ENCODE measurements around the gene KLHL13.
"Not testable (repeated sequence)": the region's sequence is repeated elsewhere in the genome, so short reads cannot be mapped to it uniquely, and the experiment has no call there.

KLHL13 gene

DNA sequence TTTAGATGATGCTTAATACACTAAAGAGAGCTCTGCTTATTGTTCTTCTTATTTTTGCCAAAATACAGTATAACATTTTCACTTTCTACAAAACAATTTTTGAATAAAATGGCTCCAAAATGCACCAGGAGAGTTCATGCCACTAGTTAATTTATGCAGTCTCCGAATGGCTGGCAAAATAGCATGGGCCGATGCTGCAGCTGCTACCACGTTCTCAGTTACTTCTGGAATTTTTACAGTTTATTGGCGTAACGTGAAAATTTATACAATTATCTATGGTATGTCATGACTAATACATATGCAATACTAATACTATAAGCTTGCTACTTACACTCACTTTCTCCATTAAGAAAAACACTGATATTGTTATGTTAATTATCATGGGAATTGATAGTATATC lies 16.5 kb downstream of the KLHL13 start:
- no peak for FAIRE-seq
- DNase-seq (ENCODE audit: insufficient read length, low spot score), result no peak

DNA sequence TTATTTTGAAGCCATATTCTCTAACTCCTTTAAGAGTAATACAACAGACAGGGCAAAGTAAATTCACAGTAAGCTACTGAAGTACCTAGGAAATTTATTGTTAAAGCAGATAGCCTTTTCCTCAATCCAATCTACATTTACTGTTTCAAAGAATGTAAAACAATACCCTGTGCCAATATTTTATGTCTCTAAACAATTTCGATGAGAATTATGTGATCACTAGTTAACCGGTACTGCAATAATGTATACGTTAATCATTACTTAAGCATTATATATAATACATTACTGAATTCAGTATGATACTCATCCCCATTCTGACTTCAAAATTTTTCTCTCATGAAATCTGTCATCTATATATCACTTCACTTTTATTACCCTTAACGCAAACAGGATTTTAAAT lies 28.5 kb downstream of the KLHL13 start:
- no peak for FAIRE-seq
- DNase-seq (ENCODE audit: insufficient read length, low spot score), result no peak

GRCh38 chrX:118074196-118074595 lies 42.4 kb downstream of the KLHL13 start:
- DNase-seq (ENCODE audit: insufficient read length, low spot score) (no peak), FAIRE-seq (no peak)

- FAIRE-seq (no peak), DNase-seq (ENCODE audit: insufficient read length, low spot score) (no peak)
These were observed 49.6 kb downstream of the KLHL13 start for GRCh38 chrX:118066867-118067515.

- FAIRE-seq, result no peak
- no peak for DNase-seq (ENCODE audit: insufficient read length, low spot score)
These were observed 53.6 kb downstream of the KLHL13 start for GRCh38 chrX:118062817-118063615.

DNA sequence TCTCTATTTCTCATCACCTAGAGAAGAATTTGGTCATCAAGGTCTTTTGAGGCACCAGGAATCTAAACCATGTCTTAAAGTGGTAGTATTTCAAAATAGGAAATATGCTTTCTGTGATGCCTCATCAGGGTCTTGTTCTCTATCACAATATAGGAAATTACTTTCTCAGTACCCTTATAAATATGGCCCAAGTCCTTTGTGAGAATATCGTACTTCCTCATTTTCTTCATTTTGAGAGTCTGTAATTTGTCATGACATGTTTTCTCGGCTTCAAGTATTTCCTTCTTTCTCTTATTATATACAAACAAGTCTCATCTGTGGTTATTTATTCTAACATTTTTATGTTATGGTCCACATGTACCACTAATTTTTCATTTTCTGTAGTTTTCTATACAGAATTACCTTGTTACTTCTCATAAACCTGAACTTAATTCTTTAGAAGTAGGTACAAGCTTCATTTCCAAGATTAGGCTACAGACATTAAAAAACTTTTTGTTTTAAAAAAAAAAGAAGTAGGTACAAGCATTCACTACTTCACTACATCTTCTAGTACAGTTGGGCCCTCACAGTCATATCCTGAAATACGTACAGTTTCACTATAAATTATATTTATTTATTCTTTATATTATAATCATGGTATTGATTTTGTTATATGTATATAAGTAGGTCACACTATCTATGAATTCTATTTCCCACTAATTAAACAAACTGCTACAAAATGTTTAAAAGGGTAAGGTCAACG lies 54.4 kb downstream of the KLHL13 start:
- FAIRE-seq (no peak), DNase-seq (ENCODE audit: insufficient read length, low spot score) (no peak)

DNA sequence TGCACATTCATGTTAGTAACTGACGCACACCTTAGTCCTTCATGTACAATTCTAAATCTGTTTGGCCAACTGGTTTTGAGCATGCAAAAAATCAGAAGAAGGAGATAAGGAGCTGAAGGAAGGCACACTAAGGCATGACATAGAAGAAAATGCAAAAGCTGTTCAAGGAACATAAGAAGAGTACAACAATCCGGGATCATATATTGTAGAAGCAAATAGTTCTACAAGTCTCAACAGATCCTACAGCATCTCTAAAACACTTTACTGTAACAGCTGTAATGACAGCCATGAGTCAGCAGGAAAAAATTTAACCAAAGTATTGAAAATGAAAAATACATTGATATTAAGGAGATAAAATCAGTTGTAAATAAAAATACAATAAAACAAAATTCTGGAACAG lies 57.7 kb downstream of the KLHL13 start:
- no peak for DNase-seq (ENCODE audit: insufficient read length, low spot score)
- no peak for FAIRE-seq

DNA sequence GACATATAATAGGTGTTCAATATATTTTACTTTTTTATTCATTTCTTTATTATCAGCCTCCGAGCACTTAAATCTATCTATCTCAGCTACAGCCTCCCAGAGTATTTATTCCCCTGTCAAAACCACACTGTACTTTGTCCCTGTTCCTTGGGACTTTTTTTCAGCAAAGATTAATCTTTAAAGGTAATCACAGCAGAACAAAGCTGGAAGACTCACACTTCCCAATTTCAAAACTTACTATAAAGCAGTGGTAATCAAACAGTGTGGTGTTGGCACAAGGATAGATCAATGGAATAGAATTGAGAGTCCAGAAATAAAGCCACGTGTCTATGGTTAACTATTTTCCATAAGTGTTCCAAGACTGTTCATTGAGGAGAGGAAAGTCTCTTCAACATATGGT lies 59.7 kb downstream of the KLHL13 start:
- FAIRE-seq, result no peak

DNA sequence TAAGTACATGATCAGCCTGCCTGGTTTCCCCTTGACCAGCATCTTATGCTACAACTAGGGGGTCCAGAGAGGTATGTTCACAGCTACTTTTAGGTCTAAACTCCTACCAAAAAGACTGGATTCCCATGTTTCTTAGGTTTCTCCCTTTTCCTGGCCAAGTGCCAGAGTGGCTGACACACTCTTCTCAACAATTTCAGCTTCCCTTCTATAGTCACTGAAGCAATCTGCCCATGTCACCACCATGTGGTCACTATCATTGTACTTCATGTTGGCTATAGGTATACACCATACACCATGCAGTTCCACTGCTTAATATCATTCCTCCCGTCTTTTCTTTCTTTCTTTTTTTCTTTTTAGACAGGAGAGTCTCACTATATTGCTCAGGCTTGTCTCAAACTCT lies 66.9 kb downstream of the KLHL13 start:
- FAIRE-seq (no peak), DNase-seq (ENCODE audit: insufficient read length, low spot score) (no peak)

More for the DNA sequence above, 59.7 kb downstream of the KLHL13 start:
- DNase-seq (ENCODE audit: insufficient read length, low spot score), result no peak

DNA sequence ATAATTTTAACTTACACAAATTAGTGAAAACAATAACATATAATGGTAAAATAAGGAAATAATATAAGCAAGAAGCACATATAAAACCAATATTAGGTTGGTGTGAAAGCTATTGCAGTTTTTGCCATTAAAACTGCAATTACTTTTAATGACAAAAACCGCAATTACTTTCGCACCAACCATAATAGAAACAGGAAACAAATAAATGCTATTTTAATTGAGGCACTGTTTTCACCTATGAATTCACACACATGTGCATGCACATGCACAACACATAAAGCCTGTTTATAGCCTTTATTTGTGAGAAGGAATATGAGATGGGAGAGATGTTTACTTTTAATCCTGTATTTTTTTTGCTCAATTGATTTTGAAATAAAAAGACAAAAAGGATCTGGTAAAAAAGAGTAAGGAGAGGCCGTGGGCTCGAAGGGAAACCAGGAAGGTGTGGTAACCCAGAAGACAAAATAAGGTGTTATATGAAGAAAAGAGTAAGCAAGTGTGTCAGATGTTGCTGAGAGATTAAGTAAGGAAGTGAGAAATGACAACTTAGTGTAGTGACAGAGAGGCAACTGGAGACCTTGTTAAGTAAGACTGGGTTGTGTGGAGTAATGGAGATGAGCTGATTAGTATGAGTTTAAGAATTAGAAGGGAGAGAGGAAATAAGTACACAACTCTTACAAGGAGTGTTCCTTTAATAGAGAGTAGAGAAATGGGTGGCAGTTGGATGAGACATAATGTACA lies 69.0 kb downstream of the KLHL13 start:
- no peak for FAIRE-seq

DNA sequence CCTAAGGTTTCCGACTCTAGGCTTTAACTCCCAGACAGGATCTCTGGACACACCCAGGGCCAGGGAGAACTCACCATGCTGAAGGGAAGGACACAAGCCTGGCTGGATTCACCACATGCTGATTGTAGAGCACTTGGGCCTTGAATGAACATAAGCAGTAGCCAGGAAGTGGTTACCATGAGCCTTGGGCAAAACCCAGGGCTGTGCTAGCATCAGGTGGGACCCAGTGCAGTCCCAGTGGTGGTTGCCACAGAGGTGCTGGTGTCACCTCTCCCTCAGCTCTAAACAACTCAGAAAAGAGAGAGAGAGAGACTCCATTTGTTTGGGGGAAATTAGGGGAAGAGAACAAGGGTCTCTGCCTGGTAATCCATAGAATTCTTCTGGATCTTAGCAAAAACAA lies 77.0 kb downstream of the KLHL13 start:
- no peak for DNase-seq (ENCODE audit: insufficient read length, low spot score)
- no peak for FAIRE-seq

More for the DNA sequence above, 69.0 kb downstream of the KLHL13 start:
- DNase-seq (ENCODE audit: insufficient read length, low spot score), result no peak

GRCh38 chrX:118038614-118039365 lies 77.8 kb downstream of the KLHL13 start:
- no peak for DNase-seq (ENCODE audit: insufficient read length, low spot score)
- FAIRE-seq, result no peak

- DNase-seq (ENCODE audit: insufficient read length, low spot score), result no peak
- FAIRE-seq, result no peak
These were observed 90.0 kb downstream of the KLHL13 start for GRCh38 chrX:118026631-118027030.

DNA sequence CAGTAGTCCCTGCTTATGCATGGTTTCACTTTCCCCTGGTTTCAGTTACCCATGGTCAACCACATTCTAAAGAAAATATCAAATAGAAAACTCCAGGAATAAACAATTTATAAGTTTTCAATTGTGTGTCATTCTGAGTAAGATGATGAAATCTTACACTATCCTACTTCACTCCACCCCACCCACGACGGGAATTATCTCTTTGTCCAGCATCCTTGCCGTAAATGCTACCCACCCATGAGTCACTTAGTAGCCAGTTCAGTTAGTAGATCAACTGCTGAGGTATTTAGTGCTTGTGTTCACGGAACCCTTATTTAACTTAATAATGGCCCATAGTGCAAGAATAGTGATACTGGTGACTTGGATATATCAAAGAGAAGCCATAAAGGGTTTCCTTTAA lies 91.4 kb downstream of the KLHL13 start:
- FAIRE-seq, result no peak
- no peak for DNase-seq (ENCODE audit: insufficient read length, low spot score)

GRCh38 chrX:118024482-118024881 lies 92.1 kb downstream of the KLHL13 start:
- no peak for DNase-seq (ENCODE audit: insufficient read length, low spot score)
- no peak for FAIRE-seq

- no peak for FAIRE-seq
- no peak for DNase-seq (ENCODE audit: insufficient read length, low spot score)
These were observed 93.9 kb downstream of the KLHL13 start for GRCh38 chrX:118022753-118023152.

DNA sequence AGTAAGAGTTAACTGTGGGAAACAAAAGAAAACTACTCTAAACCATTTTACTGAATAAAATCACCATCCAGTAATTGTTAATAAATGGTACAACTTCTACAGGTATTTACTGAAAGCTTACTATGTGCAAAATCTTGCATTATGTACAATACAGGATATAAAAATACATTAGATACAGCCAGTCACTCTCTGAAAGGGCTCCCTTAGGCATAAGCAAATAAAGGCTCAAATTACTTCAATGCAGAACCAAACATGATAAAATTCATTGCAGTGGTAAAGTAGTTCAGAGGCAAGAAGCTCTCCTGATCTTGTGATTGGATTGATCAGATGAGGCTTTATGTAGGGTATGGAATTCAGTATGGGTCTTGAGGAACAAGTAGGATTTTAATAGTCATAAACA lies 100.2 kb downstream of the KLHL13 start:
- DNase-seq (ENCODE audit: insufficient read length, low spot score) (no peak), FAIRE-seq (no peak)

DNA sequence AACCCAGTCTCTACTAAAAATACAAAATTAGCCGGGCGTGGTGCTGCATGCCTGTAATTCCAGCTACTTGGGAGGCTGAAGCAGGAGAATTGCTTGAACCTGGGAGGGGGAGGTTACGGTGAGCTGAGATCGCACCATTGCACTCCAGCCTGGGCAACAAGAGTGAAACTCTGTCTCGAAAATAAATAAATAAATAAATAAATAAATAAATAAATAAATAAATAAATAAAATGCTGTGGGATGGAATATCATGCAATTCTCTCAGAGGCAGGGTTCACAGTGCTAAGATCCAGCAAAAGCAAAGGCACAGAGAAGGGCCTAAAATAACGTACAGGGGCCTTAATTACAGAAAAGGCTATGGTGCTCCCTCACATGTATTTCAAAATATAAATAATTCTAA lies 114.2 kb downstream of the KLHL13 start:
- not testable (repeated sequence) for FAIRE-seq; DNase-seq (ENCODE audit: insufficient read length, low spot score)

DNA sequence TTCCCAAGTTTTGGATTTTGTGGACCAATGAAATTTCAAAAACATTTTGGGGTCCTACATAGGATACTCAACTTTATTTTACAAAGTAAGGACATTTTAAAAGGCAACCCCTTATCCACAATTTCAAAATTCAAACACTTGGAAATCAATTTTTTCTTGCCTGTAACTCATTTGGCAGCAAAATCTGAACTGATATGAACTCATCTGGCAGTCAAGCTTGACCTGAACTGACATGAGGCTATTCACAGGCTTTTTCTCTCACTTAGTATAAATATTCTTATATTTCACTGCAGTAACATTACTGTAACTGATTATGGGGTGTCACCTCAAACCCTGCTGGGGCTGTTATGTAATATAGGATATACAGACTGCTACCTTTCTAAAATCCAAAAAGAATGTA lies 116.1 kb downstream of the KLHL13 start:
- FAIRE-seq (no peak), DNase-seq (ENCODE audit: insufficient read length, low spot score) (no peak)

DNA sequence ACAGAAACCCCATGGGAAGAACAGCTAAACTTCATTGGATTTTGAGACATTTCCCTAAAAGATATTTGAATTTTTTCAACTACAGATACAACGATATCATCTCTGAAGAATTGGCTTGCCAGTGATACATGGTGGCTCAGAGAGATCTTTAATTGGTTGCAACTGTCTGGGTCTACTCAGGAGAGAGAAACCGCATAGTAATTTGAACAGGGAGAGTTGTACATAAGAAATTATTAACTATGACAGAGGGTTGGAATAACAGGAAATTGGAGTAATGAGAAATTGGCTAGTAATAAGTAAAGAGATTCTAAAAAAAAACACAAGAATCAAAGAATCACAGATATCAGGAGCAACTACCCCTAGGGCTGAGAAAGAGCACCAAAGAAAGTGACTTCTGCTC lies 118.4 kb downstream of the KLHL13 start:
- DNase-seq (ENCODE audit: insufficient read length, low spot score) (no peak), FAIRE-seq (no peak)

Measured in HTR-8/SVneo (cell line).